ENCODE data around the gene KCNJ1. TPM values are rescaled to one million over a fixed set of nuclear protein-coding genes. Genes with fewer than 3 reads are reported as not detected.

KCNJ1 gene
- total RNA-seq, 2 donors from 2014 or later = 1.1 TPM; not detected in 1

GRCh38 chr11:128843198-128843785 is 23.8 kb downstream of the KCNJ1 start:
- H3K36me3 ChIP-seq = no peaks in the 10 kb centered on the region
- DNase-seq (ENCODE audit: low spot score) (no peak), ATAC-seq (ENCODE audit: insufficient number of reproducible peaks, low FRiP score, low read depth) (no peak)
- H3K27ac ChIP-seq = no peak overlapping the region
- H3K27me3 ChIP-seq (replicated peaks; ENCODE audit: insufficient read depth) = no peaks in the 10 kb centered on the region
- no peaks in the 10 kb centered on the region for H3K9me3 ChIP-seq
- TF ChIP-seq, protein P1, sequence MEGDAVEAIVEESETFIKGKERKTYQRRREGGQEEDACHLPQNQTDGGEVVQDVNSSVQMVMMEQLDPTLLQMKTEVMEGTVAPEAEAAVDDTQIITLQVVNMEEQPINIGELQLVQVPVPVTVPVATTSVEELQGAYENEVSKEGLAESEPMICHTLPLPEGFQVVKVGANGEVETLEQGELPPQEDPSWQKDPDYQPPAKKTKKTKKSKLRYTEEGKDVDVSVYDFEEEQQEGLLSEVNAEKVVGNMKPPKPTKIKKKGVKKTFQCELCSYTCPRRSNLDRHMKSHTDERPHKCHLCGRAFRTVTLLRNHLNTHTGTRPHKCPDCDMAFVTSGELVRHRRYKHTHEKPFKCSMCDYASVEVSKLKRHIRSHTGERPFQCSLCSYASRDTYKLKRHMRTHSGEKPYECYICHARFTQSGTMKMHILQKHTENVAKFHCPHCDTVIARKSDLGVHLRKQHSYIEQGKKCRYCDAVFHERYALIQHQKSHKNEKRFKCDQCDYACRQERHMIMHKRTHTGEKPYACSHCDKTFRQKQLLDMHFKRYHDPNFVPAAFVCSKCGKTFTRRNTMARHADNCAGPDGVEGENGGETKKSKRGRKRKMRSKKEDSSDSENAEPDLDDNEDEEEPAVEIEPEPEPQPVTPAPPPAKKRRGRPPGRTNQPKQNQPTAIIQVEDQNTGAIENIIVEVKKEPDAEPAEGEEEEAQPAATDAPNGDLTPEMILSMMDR (IDR thresholded peaks at IDR 0.05) = no peak
- H3K4me3 ChIP-seq = no peak overlapping the region
- H3K4me1 ChIP-seq (ENCODE audit: control insufficient read depth in 1 of 2, low read depth in 2 of 2) = peaks cover 0 to 11% of the 10 kb centered on the region in 2 donors

GRCh38 chr11:128841461-128842072 is 25.5 kb downstream of the KCNJ1 start:
- peaks cover 0 to 11% of the 10 kb centered on the region in 2 donors for H3K4me1 ChIP-seq (ENCODE audit: control insufficient read depth in 1 of 2, low read depth in 2 of 2)
- DNase-seq (ENCODE audit: low spot score) (no peak), ATAC-seq (ENCODE audit: insufficient number of reproducible peaks, low FRiP score, low read depth) (no peak)
- H3K36me3 ChIP-seq = no peaks in the 10 kb centered on the region
- TF ChIP-seq, protein P1 (IDR thresholded peaks at IDR 0.05) = no peak
- no peak overlapping the region for H3K4me3 ChIP-seq
- no peak overlapping the region for H3K27ac ChIP-seq
- no peaks in the 10 kb centered on the region for H3K27me3 ChIP-seq (replicated peaks; ENCODE audit: insufficient read depth)
- H3K9me3 ChIP-seq = no peaks in the 10 kb centered on the region

DNA sequence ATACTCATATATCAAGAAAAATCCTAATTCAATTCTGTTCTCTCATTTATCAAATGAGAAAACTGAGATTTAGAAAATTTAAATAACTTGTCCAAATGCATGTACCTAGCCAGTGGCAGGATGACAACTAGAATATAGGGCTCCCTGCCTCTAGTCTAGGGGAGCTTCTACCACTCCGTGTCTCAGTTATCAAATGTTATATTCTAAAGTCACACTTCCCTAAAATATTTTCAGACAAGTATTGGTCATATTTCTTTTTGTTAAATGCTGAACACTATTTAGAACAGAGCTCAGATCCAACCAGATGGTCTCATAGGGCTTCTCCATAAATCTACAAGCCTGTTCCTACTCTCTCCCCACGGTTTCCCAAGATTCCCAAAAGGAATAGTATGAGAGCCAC is 26.3 kb downstream of the KCNJ1 start:
- no peak overlapping the region for H3K27ac ChIP-seq
- no peaks in the 10 kb centered on the region for H3K36me3 ChIP-seq
- no peaks in the 10 kb centered on the region for H3K9me3 ChIP-seq
- ATAC-seq (ENCODE audit: insufficient number of reproducible peaks, low FRiP score, low read depth) (no peak), DNase-seq (ENCODE audit: low spot score) (no peak)
- no peaks in the 10 kb centered on the region for H3K27me3 ChIP-seq (replicated peaks; ENCODE audit: insufficient read depth)
- TF ChIP-seq, protein P1 (IDR thresholded peaks at IDR 0.05) = no peak
- peaks cover 0 to 11% of the 10 kb centered on the region in 2 donors for H3K4me1 ChIP-seq (ENCODE audit: control insufficient read depth in 1 of 2, low read depth in 2 of 2)
- H3K4me3 ChIP-seq = no peak overlapping the region

DNA sequence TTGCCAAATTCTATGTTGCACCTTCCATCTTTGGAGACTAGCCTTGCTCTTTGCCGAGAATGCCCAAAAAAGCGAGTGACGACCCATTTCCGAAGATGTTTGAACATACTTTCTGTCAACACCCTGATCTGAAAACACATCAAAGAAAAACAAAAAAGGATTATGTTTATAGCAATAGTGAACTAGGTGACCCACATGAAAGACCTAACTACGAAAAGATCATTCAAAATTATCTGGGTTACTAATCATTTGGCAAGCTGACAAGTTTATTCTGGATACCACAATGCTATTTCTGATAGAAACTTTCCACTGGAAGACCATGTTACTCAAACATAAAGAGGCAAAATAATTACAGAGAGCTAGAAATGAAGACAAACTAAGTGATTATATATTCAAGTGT is 27.0 kb downstream of the KCNJ1 start:
- DNase-seq (ENCODE audit: low spot score) (no peak), ATAC-seq (ENCODE audit: insufficient number of reproducible peaks, low FRiP score, low read depth) (no peak)
- Histone ChIP-seq H3K9me3 (no peaks in the 10 kb centered on the region), H3K4me3 (no peak overlapping the region), H3K27ac (no peak overlapping the region), H3K4me1 (ENCODE audit: control insufficient read depth in 1 of 2, low read depth in 2 of 2) (peaks cover 3 to 16% of the 10 kb centered on the region in 2 donors), H3K36me3 (no peaks in the 10 kb centered on the region), H3K27me3 (replicated peaks; ENCODE audit: insufficient read depth) (no peaks in the 10 kb centered on the region)
- TF ChIP-seq, protein P1 (IDR thresholded peaks at IDR 0.05) = no peak

GRCh38 chr11:128839081-128839480 is 28.0 kb downstream of the KCNJ1 start:
- no peak overlapping the region for H3K27ac ChIP-seq
- no peaks in the 10 kb centered on the region for H3K9me3 ChIP-seq
- no peak for ATAC-seq (ENCODE audit: insufficient number of reproducible peaks, low FRiP score, low read depth)
- DNase-seq (ENCODE audit: low spot score) = no peak
- H3K36me3 ChIP-seq = no peaks in the 10 kb centered on the region
- H3K27me3 ChIP-seq (replicated peaks; ENCODE audit: insufficient read depth) = no peaks in the 10 kb centered on the region
- no peak overlapping the region for H3K4me3 ChIP-seq
- peaks cover 3 to 16% of the 10 kb centered on the region in 2 donors for H3K4me1 ChIP-seq (ENCODE audit: control insufficient read depth in 1 of 2, low read depth in 2 of 2)
- TF ChIP-seq, protein P1 (IDR thresholded peaks at IDR 0.05) = no peak

All from thoracic aorta (tissue), 2 donors.